Right lung (tissue), 5 donors: ENCODE data around the gene CD99L2. TPM values are rescaled to one million over a fixed set of nuclear protein-coding genes. Genes with fewer than 3 reads are reported as not detected.

Experiments used
- DNase-seq, 2 donors: peaks; one replicate each; pipeline ENCODE4 v3.0.0-alpha.2; 2013
- polyA plus RNA-seq, 5 donors: library from polyadenylated mRNA; unstranded; fragments of 120-200 nt; gene quantifications; one replicate each; pipeline versions ENCODE4 v1.2.1 to v1.2.3, GENCODE V29; 2013; ENCODE audit warnings: inconsistent platforms in 1 of 5, low replicate concordance in 1 of 5; ENCODE audit not compliant: insufficient read length in 5 of 5, insufficient read depth in 1 of 5

Gene CD99L2
- polyA plus RNA-seq, 5 donors: 36.1 to 43.0 (median 38.2) TPM

DNA sequence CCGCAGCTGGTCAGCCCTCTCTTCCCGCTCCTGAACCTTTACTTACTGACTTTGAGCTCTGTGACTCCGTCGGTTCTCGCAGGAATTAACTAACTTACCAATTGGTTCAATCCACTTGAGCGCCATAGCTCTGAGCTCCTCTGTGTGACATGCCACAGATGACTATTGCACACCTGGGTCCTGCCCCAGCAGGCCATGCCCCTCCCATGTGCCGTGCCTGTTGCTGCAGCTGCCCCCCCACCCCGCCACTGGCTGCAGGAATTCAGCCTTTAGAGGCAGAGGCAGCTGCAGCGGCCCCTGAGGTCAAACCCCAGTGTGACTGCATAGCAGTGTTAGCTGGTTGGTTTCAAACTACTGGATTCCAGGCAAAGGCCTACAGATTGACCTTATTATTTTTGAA, 134.7 kb downstream of the CD99L2 start:
- DNase-seq: no peak

DNA sequence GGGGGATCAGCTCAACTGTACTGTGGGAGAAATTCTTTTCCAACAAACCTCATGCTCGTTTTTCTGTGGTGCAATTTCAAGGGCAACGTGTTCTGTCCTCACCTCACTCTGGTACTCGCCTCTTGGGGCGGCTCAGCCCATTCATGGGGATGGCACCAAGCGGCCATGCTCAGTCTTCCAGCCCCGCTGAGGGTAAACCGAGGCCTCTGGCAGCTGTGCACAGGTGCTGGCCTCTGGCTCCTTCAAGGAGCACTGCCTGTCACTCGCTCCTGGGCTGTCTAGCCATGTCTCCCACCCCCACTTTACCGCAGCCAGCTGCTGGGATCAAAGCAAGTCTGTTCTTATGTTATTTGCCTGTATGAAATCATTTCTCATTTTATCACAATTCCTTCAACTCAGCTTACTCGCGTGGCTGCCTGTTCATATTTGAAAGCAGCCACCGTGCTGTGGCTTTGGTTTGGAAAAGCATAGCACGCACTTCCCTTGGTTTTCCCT, 135.1 kb downstream of the CD99L2 start:
- no peak for DNase-seq

DNA sequence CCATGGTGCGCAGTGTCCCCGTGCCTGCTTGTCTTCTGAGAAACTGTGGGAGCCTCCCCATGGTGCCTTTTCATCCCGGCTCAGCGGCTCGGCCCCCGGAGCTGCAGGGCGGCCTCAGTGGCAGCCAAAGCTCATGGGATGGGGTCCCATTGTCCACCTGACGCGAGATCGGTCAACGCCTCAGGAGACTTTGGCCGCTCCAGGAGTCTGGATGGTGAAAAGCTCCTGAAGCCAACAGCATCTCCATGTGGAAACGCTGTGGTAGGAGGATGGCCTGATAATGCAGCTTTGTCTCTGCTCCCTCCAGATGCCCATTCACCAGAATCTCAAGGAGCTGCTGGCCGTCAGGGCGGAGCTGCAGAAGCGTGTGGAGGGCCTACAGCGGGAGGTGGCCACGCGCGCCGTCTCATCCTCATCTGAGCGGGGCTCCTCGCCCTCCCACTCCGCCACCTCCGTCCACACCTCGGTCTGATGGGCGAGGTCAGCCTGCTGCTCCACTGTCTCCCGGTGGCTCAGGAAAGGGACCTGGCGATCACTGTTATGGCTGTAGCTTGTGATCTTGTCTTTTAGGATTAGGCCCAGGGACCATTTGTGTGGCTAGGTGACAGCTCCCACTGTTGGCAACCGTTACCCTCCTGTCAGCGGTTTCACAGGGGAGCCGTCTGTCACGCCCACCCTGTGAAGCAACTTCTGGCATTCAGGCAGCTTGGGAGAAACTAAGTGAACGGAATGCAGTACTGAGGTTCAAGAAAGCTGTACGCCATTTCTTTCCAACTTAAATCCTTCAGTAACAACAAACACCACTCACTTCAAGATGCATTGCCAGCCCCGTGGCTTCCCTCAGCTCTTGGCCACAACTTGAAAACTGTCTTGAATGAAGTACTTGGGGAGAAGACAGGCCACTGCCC, 136.0 kb downstream of the CD99L2 start:
- no peak for DNase-seq

DNA sequence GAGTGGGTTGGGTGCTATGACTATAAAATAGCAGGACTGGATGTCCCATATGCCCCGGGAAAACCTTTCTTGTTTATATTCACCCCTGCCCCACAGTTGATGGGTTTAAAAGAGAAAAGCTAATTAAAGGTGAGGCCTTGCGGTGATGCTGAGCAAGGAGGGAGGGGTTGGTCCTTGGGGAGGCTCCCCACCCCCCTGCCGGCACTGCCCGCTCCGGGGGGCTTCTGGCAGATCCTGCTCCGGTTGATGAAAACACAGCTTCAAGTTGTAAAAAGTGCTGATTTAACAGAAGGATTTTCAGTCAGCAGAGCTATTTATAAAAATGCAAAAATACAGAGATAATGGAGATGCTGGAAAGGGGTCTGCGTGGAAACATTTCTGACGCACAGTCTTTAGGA, 136.7 kb downstream of the CD99L2 start:
- no peak for DNase-seq

DNA sequence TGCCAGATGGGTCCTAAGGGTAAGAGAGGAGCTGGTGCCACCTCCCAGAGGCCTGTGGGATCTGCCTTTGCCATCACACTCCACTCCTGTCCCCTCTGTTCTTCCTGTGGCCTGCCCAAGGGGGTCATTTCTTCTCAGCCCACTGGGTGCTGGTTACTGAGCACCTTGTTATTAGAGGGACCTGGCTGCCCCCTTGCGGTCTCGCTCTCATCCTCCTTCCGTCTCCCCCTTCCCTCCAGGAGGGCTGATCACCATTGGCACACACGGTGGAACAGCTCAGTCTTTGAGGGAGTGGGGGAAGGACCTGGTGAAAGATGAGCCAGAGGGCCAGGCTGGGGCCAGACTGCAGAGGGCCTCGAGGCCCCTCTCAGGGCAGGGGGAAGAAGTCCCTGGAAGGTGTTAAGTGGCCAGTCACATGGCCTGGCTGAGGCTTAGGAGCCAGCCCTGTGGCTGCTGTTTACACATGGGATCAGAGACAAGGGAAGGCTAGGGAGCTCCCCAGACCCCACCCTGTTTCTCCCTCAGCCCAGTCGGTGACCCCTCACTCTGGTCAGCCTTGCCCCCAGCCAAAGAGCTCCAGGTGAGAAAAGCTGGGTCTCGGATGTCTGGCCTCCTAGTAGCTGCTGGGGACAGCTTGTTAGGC, 137.2 kb downstream of the CD99L2 start:
- DNase-seq: no peak

DNA sequence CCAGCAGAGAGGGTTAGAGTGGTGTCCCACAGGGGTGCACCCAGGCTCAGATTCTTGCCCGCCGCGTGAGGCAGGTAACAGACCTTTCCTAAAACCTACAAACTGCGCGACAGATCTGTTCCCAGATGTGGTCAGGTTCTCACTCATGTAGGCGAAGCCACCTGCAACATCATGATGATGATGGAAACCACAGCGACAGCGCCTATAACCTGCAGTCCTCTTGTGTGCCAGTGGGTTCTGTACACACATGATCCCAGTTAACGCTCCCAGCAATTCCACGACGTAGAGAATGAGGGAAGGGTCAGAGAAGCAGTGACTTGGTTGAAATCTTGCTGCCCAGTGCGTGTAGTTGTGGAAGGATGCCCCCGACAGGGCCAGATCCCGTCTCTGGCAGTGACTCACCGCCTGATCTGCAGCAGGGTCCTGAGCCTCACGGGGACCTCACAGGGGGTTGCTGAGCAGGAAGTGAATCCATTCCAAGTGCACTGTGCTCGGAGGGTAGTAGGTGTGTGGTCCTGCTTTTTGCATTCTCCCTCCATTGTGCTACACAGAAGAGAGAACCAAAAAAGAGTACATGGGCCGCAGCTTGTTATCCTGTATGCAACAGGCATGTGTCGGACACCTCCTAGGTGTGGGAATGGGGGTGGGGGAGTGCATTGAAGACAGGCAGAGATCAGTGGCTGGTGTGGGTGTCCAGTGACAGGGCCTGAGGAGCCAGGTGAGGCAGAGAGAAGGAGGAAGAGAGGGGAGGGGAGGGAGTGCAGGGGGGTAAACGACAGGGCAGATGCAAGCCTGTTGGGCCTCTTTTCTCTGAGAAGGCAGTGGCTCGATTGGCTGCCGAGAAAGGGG, 138.7 kb downstream of the CD99L2 start:
- DNase-seq: no peak

DNA sequence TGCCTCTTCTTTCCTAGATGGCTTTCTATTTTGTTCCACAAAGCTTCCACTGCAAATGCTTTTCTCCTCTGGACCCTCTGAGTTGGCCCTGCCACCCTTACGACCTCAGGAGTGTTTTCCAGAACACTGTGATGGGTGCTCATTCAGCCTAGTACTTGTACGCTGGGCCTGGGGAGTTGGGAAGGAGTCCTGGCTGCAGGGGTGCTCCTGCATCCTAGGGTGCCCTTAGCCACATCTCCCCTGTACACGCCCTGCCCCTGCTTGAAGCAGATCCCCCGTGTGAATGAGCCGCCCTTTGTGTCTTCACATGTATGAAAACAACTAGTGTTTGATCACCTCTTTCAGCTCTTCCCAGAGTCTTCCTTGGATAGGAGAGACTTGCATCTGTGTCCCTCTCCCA, 141.1 kb downstream of the CD99L2 start:
- DNase-seq: no peak

DNA sequence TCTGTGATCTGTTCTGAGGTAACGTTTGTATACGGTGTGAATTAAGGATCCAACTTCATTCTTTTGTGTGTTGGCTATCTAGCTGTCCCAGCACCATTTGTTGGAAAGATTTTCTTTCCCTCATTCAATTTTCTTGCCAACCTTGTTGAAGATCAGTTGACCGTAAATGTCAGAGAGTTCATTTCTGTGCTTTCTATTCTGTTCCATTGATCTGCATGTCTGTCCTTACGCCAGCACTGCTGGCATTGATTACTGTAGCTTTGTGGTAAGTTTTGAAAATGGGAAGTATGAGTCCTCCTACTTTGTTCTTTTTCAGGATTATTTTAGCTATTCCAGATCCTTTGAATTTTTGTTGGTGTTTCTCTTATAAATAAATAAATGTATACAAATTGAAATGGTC, 144.5 kb downstream of the CD99L2 start:
- DNase-seq: no peak

DNA sequence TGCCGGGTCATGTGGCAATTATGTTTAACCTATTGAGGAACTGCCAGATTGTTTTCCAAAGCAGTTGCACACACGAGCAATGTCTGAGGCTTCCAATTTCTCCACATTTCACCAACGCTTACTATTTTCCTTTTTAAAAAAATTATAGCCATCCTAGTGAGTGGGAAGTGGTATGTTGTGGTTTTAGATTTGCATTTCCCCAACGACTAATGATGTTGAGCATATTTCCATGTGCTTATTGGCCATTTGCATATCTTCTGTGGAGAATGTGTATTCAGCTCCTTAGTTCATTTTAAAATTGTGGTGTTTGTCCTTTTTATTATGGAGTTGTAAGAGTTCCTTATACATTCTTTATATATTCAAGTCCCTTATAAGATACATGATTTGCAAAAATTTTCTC, 145.1 kb downstream of the CD99L2 start:
- DNase-seq: no peak

DNA sequence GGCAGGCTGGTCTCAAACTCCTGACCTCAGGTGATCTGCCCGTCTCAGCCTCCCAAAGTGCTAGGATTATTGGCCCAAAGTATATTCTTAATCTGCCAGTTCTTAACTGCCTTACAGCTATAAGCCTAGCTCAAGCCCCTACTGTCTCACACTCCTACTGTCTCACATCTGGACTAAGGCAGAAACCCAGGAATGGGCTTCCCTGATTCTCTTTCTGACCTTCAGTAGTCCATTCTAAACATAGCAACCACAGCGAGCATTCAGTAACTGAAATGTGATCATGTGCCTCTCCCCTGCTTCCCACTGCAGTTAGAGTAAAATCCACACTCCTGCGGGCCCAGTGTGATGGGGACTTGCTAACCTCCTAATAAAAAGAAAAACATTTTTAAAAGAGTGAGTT, 146.3 kb downstream of the CD99L2 start:
- no peak for DNase-seq

DNA sequence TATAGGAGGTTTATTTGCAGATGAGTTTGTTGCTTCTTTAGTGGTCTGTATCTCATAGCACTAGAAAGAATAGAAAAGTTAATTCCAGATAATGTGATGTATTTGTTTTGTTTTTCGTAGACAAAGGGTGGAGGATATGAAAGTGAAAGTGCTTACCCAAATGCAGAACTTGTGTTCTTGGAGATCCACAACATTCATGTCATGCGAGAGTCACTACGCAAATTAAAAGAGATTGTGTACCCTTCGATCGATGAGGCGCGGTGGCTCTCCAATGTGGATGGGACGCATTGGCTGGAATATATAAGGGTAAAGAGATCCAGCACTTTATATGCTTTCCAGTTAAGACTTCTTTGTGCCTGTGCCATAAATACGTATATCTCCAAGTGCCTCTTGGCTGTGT, 162.0 kb downstream of the CD99L2 start:
- DNase-seq: no peak

DNA sequence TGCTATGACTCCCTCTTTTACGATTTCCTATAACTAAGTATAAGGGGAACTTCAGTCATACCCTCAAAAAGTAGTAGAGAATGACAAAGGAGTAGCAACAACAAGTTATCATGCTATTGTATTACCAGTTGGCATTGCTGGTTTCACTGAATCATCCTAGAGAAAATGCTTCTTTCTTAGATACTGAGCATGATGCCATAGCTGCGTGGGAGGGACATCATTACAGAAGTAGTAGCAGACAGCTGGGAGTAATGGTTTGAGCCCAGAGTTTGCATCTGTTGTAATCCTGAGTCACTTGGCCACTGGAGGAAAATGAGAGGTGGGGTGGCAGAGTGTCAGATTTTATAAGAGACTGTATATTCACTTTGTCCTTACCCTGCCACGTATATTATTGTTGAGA, 166.7 kb downstream of the CD99L2 start:
- no peak for DNase-seq

DNA sequence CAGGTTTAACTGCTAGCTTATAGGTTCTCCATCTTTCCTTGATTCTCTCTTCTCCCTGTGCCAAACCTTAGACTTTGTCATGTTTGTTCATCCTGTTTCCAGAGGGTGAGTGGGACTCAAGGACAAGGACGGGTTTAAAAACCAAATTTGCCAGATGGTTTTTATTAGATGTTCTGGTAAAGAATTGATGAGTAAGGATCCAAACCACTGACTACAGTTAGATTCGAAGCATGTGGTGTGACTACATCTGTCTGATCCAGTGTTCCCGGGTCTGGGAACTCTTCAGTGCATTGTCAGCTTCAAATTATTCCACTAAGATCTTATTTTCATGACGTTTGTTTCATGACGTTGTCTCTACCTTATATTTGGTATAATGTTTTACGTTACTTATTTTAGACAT, 167.7 kb downstream of the CD99L2 start:
- DNase-seq: no peak

DNA sequence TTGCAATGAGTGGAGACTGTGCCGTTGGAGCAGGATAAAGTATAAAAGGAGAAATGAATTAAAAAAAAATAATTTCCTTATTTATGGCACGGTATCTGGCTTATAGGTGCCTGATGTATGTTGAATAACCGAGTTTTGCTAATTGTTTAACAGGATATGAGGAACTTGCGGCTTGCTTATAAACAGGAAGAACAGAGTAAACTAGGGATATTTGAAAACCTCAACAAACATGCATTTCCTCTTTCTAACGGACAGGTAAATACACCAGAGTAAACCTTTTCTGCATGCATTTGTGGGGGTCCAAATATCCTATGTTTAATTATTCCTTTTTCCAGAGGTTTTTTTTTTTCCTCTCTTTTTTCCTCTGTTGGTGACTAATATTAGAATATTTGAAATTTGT, 168.5 kb downstream of the CD99L2 start:
- DNase-seq: no peak

DNA sequence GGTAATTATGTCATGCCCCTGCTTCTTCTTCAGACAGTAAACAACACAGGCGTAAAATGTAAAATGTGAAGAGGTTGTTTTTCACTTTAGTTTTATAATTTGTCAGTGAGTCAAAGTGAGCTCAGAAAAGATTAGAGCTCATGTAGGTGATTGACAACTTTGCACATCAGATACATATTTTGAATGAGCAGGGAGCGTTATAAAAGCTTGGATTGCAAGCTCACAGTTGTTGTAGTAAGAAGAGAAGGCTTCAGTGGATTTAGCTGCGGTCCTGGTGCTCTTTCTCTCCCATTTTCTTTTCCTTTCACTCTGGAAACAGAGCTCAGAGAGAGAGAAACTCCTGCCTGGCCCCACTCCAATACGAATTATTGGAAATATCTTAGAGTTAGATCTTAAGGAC, 178.8 kb downstream of the CD99L2 start:
- no peak for DNase-seq

Other genes starting within 250 kb of the CD99L2 start
- 10 to 100 TPM; 16.5 to 23.8 (median 21.5) TPM for gene MTMR1, start 205.3 kb downstream of the CD99L2 start, polyA plus RNA-seq
- gene HMGB3, start 84.7 kb upstream of the CD99L2 start, polyA plus RNA-seq: 100 to 1,000 TPM; 103 to 164 (median 108) TPM